ENCODE data around the gene ID3. TPM values are rescaled to one million over a fixed set of nuclear protein-coding genes. Genes with fewer than 3 reads are reported as not detected.

ID3 gene
- total RNA-seq, 1 experiment from 2014 or later, result 119 TPM

DNA sequence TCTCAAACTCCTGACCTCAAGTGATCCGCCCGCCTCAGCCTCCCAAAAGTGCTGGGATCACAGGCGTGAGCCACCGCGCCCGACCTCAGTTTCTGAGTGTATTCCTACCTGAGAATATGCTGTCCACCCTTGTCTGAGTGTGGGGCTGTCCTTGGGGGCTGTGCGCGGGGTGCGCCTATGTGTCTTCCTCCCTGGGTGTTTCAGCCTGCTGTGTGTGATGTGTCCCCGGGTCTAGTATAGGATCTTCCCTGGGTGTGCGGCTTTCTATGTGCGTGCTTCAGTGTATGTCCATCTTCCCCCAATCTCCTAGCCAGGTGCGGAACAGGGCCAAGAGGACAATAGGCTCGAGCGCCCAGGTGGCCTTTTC is 8.3 kb upstream of the ID3 start:
- H3K4me3 Mint-ChIP-seq, result peak overlapping the region; percentile 64 to 78
- no peak overlapping the region for H3T11ph ChIP-seq (ENCODE audit: low read length)
- no peak overlapping the region for H4K91ac ChIP-seq (ENCODE audit: insufficient read length, low read depth, low read length)
- no peak overlapping the region for H4K5ac ChIP-seq (ENCODE audit: insufficient read length, low read depth, low read length)
- TF ChIP-seq, protein P1, sequence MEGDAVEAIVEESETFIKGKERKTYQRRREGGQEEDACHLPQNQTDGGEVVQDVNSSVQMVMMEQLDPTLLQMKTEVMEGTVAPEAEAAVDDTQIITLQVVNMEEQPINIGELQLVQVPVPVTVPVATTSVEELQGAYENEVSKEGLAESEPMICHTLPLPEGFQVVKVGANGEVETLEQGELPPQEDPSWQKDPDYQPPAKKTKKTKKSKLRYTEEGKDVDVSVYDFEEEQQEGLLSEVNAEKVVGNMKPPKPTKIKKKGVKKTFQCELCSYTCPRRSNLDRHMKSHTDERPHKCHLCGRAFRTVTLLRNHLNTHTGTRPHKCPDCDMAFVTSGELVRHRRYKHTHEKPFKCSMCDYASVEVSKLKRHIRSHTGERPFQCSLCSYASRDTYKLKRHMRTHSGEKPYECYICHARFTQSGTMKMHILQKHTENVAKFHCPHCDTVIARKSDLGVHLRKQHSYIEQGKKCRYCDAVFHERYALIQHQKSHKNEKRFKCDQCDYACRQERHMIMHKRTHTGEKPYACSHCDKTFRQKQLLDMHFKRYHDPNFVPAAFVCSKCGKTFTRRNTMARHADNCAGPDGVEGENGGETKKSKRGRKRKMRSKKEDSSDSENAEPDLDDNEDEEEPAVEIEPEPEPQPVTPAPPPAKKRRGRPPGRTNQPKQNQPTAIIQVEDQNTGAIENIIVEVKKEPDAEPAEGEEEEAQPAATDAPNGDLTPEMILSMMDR (conservative IDR thresholded peaks at IDR 0.05), result no peak
- H2BK120ac ChIP-seq (ENCODE audit: low read depth, low read length, poor library complexity, severe bottlenecking), result no peak overlapping the region
- no peak overlapping the region for H2AK5ac ChIP-seq (ENCODE audit: insufficient read length, low read length)
- no peak overlapping the region for H2BK20ac ChIP-seq (ENCODE audit: low read depth, low read length, poor library complexity, severe bottlenecking)
- H3K27me3 Mint-ChIP-seq (ENCODE audit: low read depth), result peaks cover 21% of the 10 kb centered on the region
- no peak overlapping the region for H4K8ac ChIP-seq (replicated peaks; ENCODE audit: insufficient read length, low read depth, low read length)
- peak overlapping the region; percentile 87 for H3K18ac ChIP-seq (ENCODE audit: insufficient read length, low read depth, low read length)
- peaks cover 0 to 3% (median 0%) of the 10 kb centered on the region in 3 experiments; a peak in 1 of 7 replicates for H3K36me3 Mint-ChIP-seq (ENCODE audit: insufficient read depth in 1 of 3, low read depth in 3 of 3)
- H3K4me1 ChIP-seq (ENCODE audit: insufficient read depth, low read length), result peaks cover 5% of the 10 kb centered on the region; the same call in 1 of the 2 replicates
- peaks cover 0 to 2% of the 10 kb centered on the region in 2 experiments; a peak in 2 of 5 replicates for H3K9me3 Mint-ChIP-seq
- H3K79me2 ChIP-seq (ENCODE audit: insufficient read depth, low read length), result no peaks in the 10 kb centered on the region
- H3K27ac Mint-ChIP-seq, result peak overlapping the region in 1 of 3 experiments; percentile 33; a peak in 1 of 7 replicates
- no peaks in the 10 kb centered on the region for H3K9me3 ChIP-seq (ENCODE audit: control insufficient read depth, low read depth, low read length)
- no peak overlapping the region for H3K56ac ChIP-seq (ENCODE audit: insufficient read length, low read depth, low read length)
- no peak overlapping the region for H3K23ac ChIP-seq (ENCODE audit: insufficient read length, low read depth, low read length)
- H3K4ac ChIP-seq (ENCODE audit: low read depth, low read length), result no peak overlapping the region
- no peak overlapping the region for H2AFZ ChIP-seq (ENCODE audit: low read length)
- H3K14ac ChIP-seq (ENCODE audit: insufficient read depth, low read length), result peak overlapping the region; percentile 76
- no peak overlapping the region for H2BK12ac ChIP-seq (ENCODE audit: insufficient read length, low read depth, low read length)
- no peak overlapping the region for H3K27ac ChIP-seq (ENCODE audit: insufficient read length, low read depth, low read length)
- peak; percentile 43 for DNase-seq
- peak overlapping the region; percentile 67 for H3K4me2 ChIP-seq (ENCODE audit: insufficient read depth, insufficient read length, low read length)
- WGBS (ENCODE audit: extremely low coverage, insufficient read length, low lambda C conversion rate), result no CpG with 5 or more reads among the region's 15 CpGs
- no peak overlapping the region for H2BK5ac ChIP-seq (ENCODE audit: insufficient read length, low read length)
- no peaks in the 10 kb centered on the region for H4K20me1 ChIP-seq (ENCODE audit: control insufficient read depth, insufficient read depth, insufficient read length)
- H3K23me2 ChIP-seq (ENCODE audit: insufficient read length, low read depth, low read length, poor library complexity, severe bottlenecking), result peaks cover 8% of the 10 kb centered on the region
- no peak overlapping the region for H3K9ac ChIP-seq (ENCODE audit: extremely low read depth, insufficient read length, low read length)
- peaks cover 53 to 59% of the 10 kb centered on the region in 2 experiments for H3K4me1 Mint-ChIP-seq
- no peak overlapping the region for H2BK15ac ChIP-seq (ENCODE audit: low read depth, low read length)
- H3K27me3 ChIP-seq (ENCODE audit: insufficient read depth, low read length), result no peaks in the 10 kb centered on the region
- H3K79me1 ChIP-seq (ENCODE audit: insufficient read depth, low read depth, low read length, poor library complexity, severe bottlenecking), result no peaks in the 10 kb centered on the region
